BJ (cell line): ENCODE results near the gene PID1. TPM values are rescaled to one million over a fixed set of nuclear protein-coding genes. Genes with fewer than 3 reads are reported as not detected.

Experiments used
- CTCF ChIA-PET: fragments of 350-600 bp; formaldehyde crosslinking; extraction: SDS; loops from one replicate; lab custom pipeline; 2021; ENCODE audit warnings: antibody characterized with exemption, inconsistent platforms; lab: Yijun Ruan, JAX
- POLR2A ChIA-PET: fragments of 300-600 bp; sonication (Branson Sonifier 250); formaldehyde crosslinking; extraction: SDS; loops from one replicate; lab custom pipeline; 2021; ENCODE audit warnings: antibody characterized with exemption; lab: Charles Lee
- DNase-seq: peaks from one replicate; pipeline ENCODE4 v3.0.0-alpha.2; 2011; ENCODE audit warnings: low read depth
- H3K27me3 ChIP-seq: 2 replicates; pipeline ENCODE4 v1.6.0; 2011; ENCODE audit warnings: low read length; ENCODE audit not compliant: control insufficient read depth, insufficient read depth
- H3K36me3 ChIP-seq: 2 replicates; pipeline ENCODE4 v1.5.1; 2011; ENCODE audit warnings: low read length; ENCODE audit not compliant: control insufficient read depth, insufficient read depth
- H3K4me3 ChIP-seq: 2 replicates; pipeline ENCODE4 v1.5.1; 2011; ENCODE audit warnings: low read depth, mild to moderate bottlenecking, control low read depth, low read length
- CTCF ChIP-seq: IDR thresholded peaks from 2 replicates; pipeline ENCODE4 v1.5.1; 2011; ENCODE audit warnings: low read depth, mild to moderate bottlenecking, control low read depth, inconsistent platforms, low read length, moderate library complexity; ENCODE audit not compliant: insufficient read depth
- polyA plus RNA-seq: library from polyadenylated mRNA; depleted of rRNA; stranded (reverse); fragments of >200 nt; gene quantifications from 2 replicates; pipeline ENCODE4 v1.2.3, GENCODE V29; 2011

The PID1 gene
- polyA plus RNA-seq, 1 experiment: 8.8 TPM

- CTCF ChIA-PET: interaction anchor here (1.3 kb wide), 1 partner anchor 9 kb away, joined by 3 read pairs; no protein-coding TSS in a partner anchor
- POLR2A ChIA-PET: no interaction called here
- no peak for TF ChIP-seq CTCF
- Histone ChIP-seq H3K4me3 (no peak overlapping the region), H3K36me3 (no peaks in the 10 kb centered on the region), H3K27me3 (no peaks in the 10 kb centered on the region)
- DNase-seq: no peak
Measured at GRCh38 chr2:229254206-229254605, 16.9 kb downstream of the PID1 start.

- Histone ChIP-seq H3K4me3 (no peak overlapping the region), H3K27me3 (no peaks in the 10 kb centered on the region), H3K36me3 (no peaks in the 10 kb centered on the region)
- TF ChIP-seq CTCF: no peak
- DNase-seq: no peak
- ChIA-PET POLR2A (no interaction called here), CTCF (interaction anchor here (0.6 to 1.3 kb wide), 2 partner anchors 8 to 353 kb away, joined by 3 read pairs; no protein-coding TSS in a partner anchor)
Measured at GRCh38 chr2:229252996-229253395, 18.1 kb downstream of the PID1 start.

GRCh38 chr2:229252280-229252679, 18.8 kb downstream of the PID1 start:
- ChIA-PET CTCF (no interaction called here), POLR2A (no interaction called here)
- H3K4me3 ChIP-seq: no peak overlapping the region
- H3K27me3 ChIP-seq: no peaks in the 10 kb centered on the region
- no peak for DNase-seq
- no peaks in the 10 kb centered on the region for H3K36me3 ChIP-seq
- no peak for TF ChIP-seq CTCF

GRCh38 chr2:229249536-229249935, 21.6 kb downstream of the PID1 start:
- no peak for DNase-seq
- no peak for TF ChIP-seq CTCF
- Histone ChIP-seq H3K27me3 (no peaks in the 10 kb centered on the region), H3K4me3 (no peak overlapping the region), H3K36me3 (no peaks in the 10 kb centered on the region)
- ChIA-PET CTCF (no interaction called here), POLR2A (no interaction called here)

- DNase-seq: no peak
- Histone ChIP-seq H3K27me3 (no peaks in the 10 kb centered on the region), H3K36me3 (no peaks in the 10 kb centered on the region), H3K4me3 (no peak overlapping the region)
- ChIA-PET POLR2A (no interaction called here), CTCF (interaction anchor here (1.1 kb wide), 1 partner anchor 27 kb away, joined by 3 read pairs; no protein-coding TSS in a partner anchor)
- TF ChIP-seq CTCF: no peak
Measured at GRCh38 chr2:229246334-229246733, 24.8 kb downstream of the PID1 start.
